ENCODE results near the gene ADGRF5.

DNA sequence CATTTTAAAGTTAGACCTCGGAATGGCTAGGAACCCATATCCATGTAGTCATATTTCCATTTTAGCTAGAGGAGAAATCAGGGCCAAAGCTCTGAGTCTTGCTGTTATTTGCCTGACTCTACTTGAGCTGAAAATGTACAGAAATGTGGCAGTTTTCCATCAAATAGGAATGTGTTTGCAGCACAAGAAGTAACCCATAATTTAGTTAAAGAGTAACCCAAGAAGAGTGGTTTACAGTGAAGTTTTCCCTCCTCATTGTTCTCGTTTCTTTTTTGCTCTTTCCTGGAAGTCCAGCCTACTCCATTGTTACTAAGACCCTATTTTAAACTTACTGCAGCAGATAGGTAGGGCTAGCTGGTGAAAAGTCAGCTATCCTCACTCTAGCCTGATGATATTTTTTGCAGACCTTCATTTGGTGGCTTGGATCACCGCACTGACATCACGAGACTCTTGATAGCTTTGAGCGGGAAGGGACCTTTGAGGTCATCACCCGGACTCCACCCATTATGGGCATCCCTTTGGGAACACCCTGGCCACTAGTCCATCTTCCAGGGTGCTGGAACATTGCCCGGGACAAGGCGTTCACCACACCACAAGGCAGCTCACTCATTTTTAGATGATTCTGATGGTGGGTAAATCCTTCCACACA is 28.0 kb upstream of the ADGRF5 start:
- TF ChIP-seq, protein P1, sequence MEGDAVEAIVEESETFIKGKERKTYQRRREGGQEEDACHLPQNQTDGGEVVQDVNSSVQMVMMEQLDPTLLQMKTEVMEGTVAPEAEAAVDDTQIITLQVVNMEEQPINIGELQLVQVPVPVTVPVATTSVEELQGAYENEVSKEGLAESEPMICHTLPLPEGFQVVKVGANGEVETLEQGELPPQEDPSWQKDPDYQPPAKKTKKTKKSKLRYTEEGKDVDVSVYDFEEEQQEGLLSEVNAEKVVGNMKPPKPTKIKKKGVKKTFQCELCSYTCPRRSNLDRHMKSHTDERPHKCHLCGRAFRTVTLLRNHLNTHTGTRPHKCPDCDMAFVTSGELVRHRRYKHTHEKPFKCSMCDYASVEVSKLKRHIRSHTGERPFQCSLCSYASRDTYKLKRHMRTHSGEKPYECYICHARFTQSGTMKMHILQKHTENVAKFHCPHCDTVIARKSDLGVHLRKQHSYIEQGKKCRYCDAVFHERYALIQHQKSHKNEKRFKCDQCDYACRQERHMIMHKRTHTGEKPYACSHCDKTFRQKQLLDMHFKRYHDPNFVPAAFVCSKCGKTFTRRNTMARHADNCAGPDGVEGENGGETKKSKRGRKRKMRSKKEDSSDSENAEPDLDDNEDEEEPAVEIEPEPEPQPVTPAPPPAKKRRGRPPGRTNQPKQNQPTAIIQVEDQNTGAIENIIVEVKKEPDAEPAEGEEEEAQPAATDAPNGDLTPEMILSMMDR (IDR thresholded peaks at IDR 0.05; ENCODE audit: extremely low read depth in 1 of 2, insufficient read depth in 1 of 2, low read depth in 1 of 2, low read length in 2 of 2), result no peak
- TF ChIP-seq POLR2A (IDR thresholded peaks at IDR 0.05; ENCODE audit: low read depth, low read length) (no peak), POLR2AphosphoS5 (IDR thresholded peaks at IDR 0.05; ENCODE audit: insufficient read depth, low read depth, low read length) (no peak), EZH2 (IDR thresholded peaks at IDR 0.05; ENCODE audit: borderline replicate concordance, low read depth, low read length, severe bottlenecking) (no peak)
- TF ChIP-seq, protein P2, sequence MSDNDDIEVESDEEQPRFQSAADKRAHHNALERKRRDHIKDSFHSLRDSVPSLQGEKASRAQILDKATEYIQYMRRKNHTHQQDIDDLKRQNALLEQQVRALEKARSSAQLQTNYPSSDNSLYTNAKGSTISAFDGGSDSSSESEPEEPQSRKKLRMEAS (IDR thresholded peaks at IDR 0.05; ENCODE audit: insufficient read depth, insufficient read length), result no peak
